Activated CD8-positive, alpha-beta memory T cell treated with anti-CD3 and anti-CD28 coated beads for 48 hours (primary cell): Measurements from ENCODE around the gene HLA-DRA.
A peak's percentile ranks its signal among the peaks of the same experiment; 100 is the strongest.
"Not testable (repeated sequence)": the region's sequence is repeated elsewhere in the genome, so short reads cannot be mapped to it uniquely, and the experiment has no call there.

Source experiments
- DNase-seq, 3 experiments: peaks; one replicate each; pipeline ENCODE4 v3.0.0-alpha.2; 2020; ENCODE audit warnings: low read depth in 2 of 3, low spot score in 2 of 3

The HLA-DRA gene

GRCh38 chr6:32430179-32430578 lies 9.5 kb upstream of the HLA-DRA start:
- no peak for DNase-seq

- no peak for DNase-seq
Measured at GRCh38 chr6:32431142-32431541, 8.5 kb upstream of the HLA-DRA start.

GRCh38 chr6:32432050-32432450 lies 7.6 kb upstream of the HLA-DRA start:
- DNase-seq = no peak

GRCh38 chr6:32433950-32434349 lies 5.7 kb upstream of the HLA-DRA start:
- not testable (repeated sequence) for DNase-seq

- DNase-seq = no peak
Measured at GRCh38 chr6:32436186-32436585, 3.5 kb upstream of the HLA-DRA start.

- no peak for DNase-seq
Measured at GRCh38 chr6:32436995-32437836, 2.5 kb upstream of the HLA-DRA start.

GRCh38 chr6:32439139-32439538 lies 548 bp upstream of the HLA-DRA start:
- DNase-seq = no peak

GRCh38 chr6:32442243-32442667 lies 2.6 kb downstream of the HLA-DRA start:
- no peak for DNase-seq

GRCh38 chr6:32442977-32443552 lies 3.4 kb downstream of the HLA-DRA start:
- DNase-seq = no peak

GRCh38 chr6:32444433-32444832 lies 4.7 kb downstream of the HLA-DRA start:
- DNase-seq = no peak

GRCh38 chr6:32445321-32445854 lies 5.7 kb downstream of the HLA-DRA start:
- DNase-seq = no peak

GRCh38 chr6:32447932-32448331 lies 8.2 kb downstream of the HLA-DRA start:
- no peak for DNase-seq

- no peak for DNase-seq
Measured at GRCh38 chr6:32449088-32449736, 9.5 kb downstream of the HLA-DRA start.

- no peak for DNase-seq
Measured at GRCh38 chr6:32457054-32457453, 17.4 kb downstream of the HLA-DRA start.

GRCh38 chr6:32459781-32460424 lies 20.2 kb downstream of the HLA-DRA start:
- DNase-seq = no peak

GRCh38 chr6:32460528-32460927 lies 20.8 kb downstream of the HLA-DRA start:
- no peak for DNase-seq

GRCh38 chr6:32461493-32461892 lies 21.8 kb downstream of the HLA-DRA start:
- DNase-seq = no peak

GRCh38 chr6:32462609-32463008 lies 22.9 kb downstream of the HLA-DRA start:
- DNase-seq = peak in 2 of 3 experiments; percentile 17 to 23

GRCh38 chr6:32467743-32468503 lies 28.2 kb downstream of the HLA-DRA start:
- not testable (repeated sequence) for DNase-seq

GRCh38 chr6:32472781-32473375 lies 33.2 kb downstream of the HLA-DRA start:
- DNase-seq = no peak
